Right lung (tissue), 10 donors: ENCODE data around the gene DNA2. TPM values are rescaled to one million over a fixed set of nuclear protein-coding genes. Genes with fewer than 3 reads are reported as not detected.
"Not testable (repeated sequence)": the region's sequence is repeated elsewhere in the genome, so short reads cannot be mapped to it uniquely, and the experiment has no call there.

Experiments
- DNase-seq, 2 donors: peaks; one replicate each; pipeline ENCODE4 v3.0.0-alpha.2; 2013
- long read RNA-seq, 8 donors: transcript quantifications; one replicate each; lab custom pipeline, GENCODE V29; 2026
- polyA plus RNA-seq, 5 donors: library from polyadenylated mRNA; unstranded; fragments of 120-200 nt; gene quantifications; one replicate each; pipeline versions ENCODE4 v1.2.1 to v1.2.3, GENCODE V29; 2013; ENCODE audit warnings: inconsistent platforms in 1 of 5, low replicate concordance in 1 of 5; ENCODE audit not compliant: insufficient read length in 5 of 5, insufficient read depth in 1 of 5

The DNA2 gene, protein sequence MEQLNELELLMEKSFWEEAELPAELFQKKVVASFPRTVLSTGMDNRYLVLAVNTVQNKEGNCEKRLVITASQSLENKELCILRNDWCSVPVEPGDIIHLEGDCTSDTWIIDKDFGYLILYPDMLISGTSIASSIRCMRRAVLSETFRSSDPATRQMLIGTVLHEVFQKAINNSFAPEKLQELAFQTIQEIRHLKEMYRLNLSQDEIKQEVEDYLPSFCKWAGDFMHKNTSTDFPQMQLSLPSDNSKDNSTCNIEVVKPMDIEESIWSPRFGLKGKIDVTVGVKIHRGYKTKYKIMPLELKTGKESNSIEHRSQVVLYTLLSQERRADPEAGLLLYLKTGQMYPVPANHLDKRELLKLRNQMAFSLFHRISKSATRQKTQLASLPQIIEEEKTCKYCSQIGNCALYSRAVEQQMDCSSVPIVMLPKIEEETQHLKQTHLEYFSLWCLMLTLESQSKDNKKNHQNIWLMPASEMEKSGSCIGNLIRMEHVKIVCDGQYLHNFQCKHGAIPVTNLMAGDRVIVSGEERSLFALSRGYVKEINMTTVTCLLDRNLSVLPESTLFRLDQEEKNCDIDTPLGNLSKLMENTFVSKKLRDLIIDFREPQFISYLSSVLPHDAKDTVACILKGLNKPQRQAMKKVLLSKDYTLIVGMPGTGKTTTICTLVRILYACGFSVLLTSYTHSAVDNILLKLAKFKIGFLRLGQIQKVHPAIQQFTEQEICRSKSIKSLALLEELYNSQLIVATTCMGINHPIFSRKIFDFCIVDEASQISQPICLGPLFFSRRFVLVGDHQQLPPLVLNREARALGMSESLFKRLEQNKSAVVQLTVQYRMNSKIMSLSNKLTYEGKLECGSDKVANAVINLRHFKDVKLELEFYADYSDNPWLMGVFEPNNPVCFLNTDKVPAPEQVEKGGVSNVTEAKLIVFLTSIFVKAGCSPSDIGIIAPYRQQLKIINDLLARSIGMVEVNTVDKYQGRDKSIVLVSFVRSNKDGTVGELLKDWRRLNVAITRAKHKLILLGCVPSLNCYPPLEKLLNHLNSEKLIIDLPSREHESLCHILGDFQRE
- polyA plus RNA-seq: 10 to 100 TPM in 3 of 5 donors, 1 to 10 TPM in 2; 7.4 to 19.4 (median 14.4) TPM
- long read RNA-seq, donor 1: 0 reads
- long read RNA-seq, donor 2, full-length matches to known transcripts: 1 of 1 reads
- long read RNA-seq, donor 2, partial matches to known transcripts: 0 of 1 reads
- long read RNA-seq, donor 2, other reads (novel, unspliced or antisense): 0 of 1 reads
- long read RNA-seq, donor 3: 0 reads
- long read RNA-seq, donor 4: 0 reads
- long read RNA-seq, donor 5, full-length matches to known transcripts: 1 of 1 reads
- long read RNA-seq, donor 5, partial matches to known transcripts: 0 of 1 reads
- long read RNA-seq, donor 5, other reads (novel, unspliced or antisense): 0 of 1 reads
- long read RNA-seq, donor 6: 0 reads
- long read RNA-seq, donor 7, partial matches to known transcripts: 291 of 291 reads
- long read RNA-seq, donor 7, other reads (novel, unspliced or antisense): 0 of 291 reads
- long read RNA-seq, donor 8: 0 reads

DNA sequence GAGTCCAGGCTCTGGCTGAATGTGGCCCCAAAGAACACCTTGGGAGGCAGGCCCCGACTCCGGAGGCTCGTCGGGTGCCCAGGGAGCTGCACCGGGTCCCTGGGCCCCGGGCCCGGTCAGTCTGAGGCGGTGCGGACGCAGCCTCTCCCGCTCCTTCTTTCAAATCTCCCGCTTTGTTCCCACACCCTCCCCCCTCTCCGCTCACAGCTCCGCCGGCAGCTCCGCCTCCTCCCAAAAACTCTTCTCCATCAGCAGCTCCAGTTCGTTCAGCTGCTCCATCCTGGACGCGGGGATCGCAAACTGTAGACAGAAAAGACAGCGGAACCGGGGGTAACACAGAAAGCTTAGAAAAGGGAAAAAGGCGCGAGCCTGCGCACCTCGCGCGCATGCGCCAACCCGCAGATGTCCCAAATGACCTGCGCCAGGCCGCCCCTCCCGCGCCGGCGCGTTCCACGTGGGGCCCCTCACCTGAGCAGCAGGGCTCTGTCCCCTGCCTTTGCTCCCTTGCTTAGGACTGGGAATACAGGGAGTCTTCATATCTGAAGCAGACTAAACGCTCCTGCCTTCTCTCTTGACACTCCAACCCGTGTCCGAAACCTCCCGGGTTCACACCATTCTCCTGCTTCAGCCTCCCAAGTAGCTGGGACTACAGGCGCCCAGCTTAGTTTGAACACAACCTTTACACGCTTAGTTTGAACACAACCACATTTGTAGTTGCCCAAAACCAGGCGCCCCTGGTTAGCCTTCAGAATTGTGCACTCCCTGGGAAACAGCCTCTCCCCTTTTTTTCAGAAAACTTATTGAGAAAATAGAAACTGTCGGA lies at the start of gene DNA2:
Gene DNA2 (minus strand): TSS at position 388 of the 823 bp plus-strand sequence. CDS start 109 bp downstream, at position 279.
- DNase-seq: peak; percentile 75 to 78

DNA sequence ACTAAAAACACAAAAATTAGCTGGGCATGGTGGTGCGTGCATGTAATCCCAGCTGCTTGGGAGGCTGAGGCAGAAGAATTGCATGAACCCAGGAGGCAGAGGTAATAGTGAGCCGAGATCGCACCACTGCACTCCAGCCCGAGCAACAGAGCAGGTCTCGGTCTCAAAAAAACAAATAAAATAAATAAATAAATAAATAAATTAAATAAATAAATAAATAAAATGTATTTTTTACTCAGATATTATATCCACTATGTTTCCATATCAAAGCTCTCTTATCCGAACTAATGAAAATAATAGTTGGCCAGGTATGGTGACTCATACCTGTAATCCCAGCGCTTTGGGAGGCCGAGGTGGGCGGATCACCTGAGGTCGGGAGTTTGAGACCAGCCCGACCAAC lies 46.8 kb upstream of the DNA2 start:
- DNase-seq: not testable (repeated sequence)

GRCh38 chr10:68517188-68517587 lies 45.4 kb upstream of the DNA2 start:
- no peak for DNase-seq

GRCh38 chr10:68516766-68517165 lies 45.0 kb upstream of the DNA2 start:
- DNase-seq: no peak

- DNase-seq: not testable (repeated sequence)
These were observed 44.4 kb upstream of the DNA2 start for GRCh38 chr10:68516216-68516615.

GRCh38 chr10:68508090-68508489 lies 36.3 kb upstream of the DNA2 start:
- DNase-seq: no peak

DNA sequence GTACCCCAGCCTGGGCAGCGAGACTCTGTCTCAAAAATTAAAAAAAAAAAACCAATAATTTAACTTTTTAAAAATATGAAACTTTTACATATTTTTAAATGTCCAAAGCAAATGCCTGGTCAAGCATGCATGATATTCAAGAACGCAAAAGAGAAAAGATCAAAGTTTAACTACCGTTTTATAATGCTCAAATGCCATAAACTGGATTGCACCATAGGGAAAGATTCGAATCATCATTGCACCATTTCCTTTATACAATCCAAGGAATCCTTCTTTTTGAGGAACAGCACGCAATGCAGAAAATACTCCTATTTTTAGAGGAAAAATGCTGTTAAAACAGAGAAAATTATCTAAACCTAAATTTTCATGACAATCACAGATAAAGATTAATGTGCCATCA lies 34.6 kb upstream of the DNA2 start:
- DNase-seq: no peak

DNA sequence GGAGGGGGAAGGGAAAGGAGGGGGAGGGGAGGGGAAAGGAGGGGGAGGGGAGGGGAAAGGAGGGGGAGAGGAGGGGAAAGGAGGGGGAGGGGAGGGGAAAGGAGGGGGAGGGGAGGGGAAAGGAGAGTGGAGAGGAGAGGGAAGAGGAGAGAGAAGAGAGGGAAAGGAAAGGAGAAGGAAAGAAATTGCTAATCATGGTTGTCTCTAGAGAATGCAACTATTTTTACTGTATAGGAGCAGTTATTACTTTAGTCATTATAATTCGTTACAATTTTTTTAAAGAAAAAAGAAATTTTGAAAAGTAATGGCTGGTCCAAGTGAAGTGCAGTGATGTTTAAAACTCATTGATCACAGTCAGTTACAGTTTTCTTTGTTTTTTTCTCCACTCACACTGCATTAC lies 31.1 kb upstream of the DNA2 start:
- DNase-seq: no peak

DNA sequence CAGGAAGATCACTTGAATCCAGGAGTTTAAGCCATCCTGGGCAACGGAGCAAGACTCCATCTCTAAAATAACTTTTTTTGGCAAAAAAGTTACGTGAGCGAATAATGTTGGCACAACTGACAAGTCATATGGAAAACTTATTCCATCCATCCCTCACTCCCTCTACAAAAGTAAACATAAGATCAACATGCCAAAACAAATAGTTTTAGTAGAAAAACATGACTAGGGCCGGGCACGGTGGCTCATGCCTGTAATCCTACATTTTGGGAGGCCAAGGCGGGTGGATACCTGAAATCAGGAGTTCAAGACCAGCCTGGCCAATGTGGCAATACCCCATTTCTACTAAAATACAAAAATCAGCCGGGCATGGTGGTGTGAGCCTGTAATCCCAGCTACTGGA lies 29.9 kb upstream of the DNA2 start:
- no peak for DNase-seq

DNA sequence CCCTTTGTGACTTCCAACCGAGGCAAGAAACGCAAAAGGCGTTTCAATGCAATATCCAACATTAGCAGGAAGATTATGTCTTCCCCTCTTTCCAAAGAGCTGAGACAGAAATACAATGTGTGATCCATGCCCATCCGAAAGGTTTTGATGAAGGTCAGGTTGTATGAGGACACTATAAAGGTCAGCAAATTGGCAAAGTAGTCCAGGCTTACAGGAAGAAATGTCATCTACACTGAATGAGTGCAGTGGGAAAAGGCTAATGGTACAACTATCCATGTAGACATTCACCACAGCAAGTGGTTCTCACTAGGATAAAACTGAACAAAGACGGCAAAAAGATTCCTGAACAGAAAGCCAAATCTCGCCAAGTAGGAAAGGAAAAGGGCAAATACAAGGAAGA lies 27.8 kb upstream of the DNA2 start:
- no peak for DNase-seq

- no peak for DNase-seq
These were observed 24.3 kb upstream of the DNA2 start for GRCh38 chr10:68496072-68496471.

GRCh38 chr10:68492118-68492517 lies 20.3 kb upstream of the DNA2 start:
- DNase-seq: peak; percentile 8 to 11

GRCh38 chr10:68489919-68490318 lies 18.1 kb upstream of the DNA2 start:
- DNase-seq: no peak

DNA sequence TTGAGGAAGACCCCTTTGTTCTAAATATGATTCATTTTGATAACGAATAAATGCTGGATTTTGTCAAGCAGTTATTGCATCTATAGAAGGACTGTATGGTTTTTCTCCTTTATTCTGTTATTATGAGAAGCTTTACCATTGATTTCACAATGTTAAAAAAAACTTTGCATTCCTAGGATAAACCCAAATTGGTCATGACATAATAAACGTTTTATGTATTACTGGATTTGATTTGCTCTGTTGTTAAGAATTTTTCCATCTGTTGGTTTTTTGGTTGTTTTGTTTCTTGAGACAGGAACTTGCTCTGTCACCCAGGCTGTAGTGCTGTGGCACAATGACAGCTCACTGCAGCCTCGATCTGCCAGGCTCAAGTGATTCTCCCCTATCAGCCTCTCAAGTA lies 2.2 kb upstream of the DNA2 start:
- DNase-seq: no peak

DNA sequence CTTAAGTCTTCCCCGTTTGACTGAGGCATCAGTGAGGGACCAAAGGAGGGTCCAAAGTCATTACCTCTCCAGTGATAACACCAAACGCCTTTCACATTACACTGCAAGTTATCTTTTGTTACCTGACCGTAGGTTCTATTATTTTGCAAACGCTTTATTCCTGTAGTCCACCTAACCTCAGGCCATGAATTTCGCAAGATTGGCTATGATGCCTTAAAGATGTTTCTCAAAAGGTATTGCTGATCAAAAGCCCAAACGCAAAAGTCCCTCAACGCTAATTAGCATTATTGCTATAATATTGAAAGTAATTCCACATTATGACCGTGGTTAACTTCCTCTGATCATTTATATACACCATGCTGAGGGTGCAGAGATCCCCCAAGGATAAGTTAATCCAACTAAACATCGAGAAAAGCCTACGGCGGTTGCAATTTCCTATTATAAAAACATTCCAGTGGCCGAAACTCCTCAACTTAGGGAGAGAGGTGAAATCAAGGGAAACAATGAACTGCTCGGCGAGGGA lies 649 bp downstream of the DNA2 start:
- DNase-seq: no peak

DNA sequence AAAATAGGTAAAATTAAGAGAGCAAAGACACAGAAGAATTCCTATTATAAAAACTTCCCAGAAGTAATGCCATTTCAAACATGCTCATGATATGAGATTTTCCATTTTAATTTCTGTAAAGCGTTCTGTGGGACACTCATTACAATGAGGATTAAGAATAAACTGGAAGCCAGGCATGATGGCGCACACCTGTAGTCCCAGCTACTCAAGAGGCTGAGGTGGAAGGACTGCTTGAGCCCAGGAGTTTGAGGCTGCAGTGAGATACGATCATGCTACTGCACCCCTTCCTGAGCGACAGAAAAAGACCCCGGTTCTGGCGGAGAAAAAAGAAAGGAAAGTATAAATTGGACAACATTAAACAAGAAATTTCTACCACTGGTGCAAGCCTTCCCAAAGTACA lies 1.5 kb downstream of the DNA2 start:
- DNase-seq: no peak

GRCh38 chr10:68469838-68470237 lies 1.9 kb downstream of the DNA2 start:
- no peak for DNase-seq

GRCh38 chr10:68464729-68465128 lies 7.0 kb downstream of the DNA2 start:
- DNase-seq: not testable (repeated sequence)

- DNase-seq: no peak
These were observed 8.2 kb downstream of the DNA2 start for GRCh38 chr10:68463365-68464093.
